BLaER1 (cell line): ENCODE results near the gene PHKB.

Experiments used
- H3K27ac ChIP-seq: shearing (Covaris generic); formaldehyde crosslinking; 2 replicates; pipeline ENCODE4 v1.8.1; 2022
- H3K27me3 ChIP-seq: shearing (Covaris generic); formaldehyde crosslinking; 2 replicates; pipeline ENCODE4 v1.8.1; 2022
- H3K36me3 ChIP-seq: shearing (Covaris generic); formaldehyde crosslinking; 2 replicates; pipeline ENCODE4 v1.8.1; 2022
- H3K4me1 ChIP-seq: shearing (Covaris generic); formaldehyde crosslinking; 2 replicates; pipeline ENCODE4 v1.8.1; 2022
- H3K4me2 ChIP-seq: shearing (Covaris generic); formaldehyde crosslinking; 2 replicates; pipeline ENCODE4 v1.8.1; 2022
- H3K4me3 ChIP-seq: shearing (Covaris generic); formaldehyde crosslinking; 2 replicates; pipeline ENCODE4 v1.8.1; 2022
- H3K9ac ChIP-seq: shearing (Covaris generic); formaldehyde crosslinking; 2 replicates; pipeline ENCODE4 v1.8.1; 2022
- H3K9me3 ChIP-seq: shearing (Covaris generic); formaldehyde crosslinking; 2 replicates; pipeline ENCODE4 v1.8.1; 2022
- H4K20me1 ChIP-seq: shearing (Covaris generic); formaldehyde crosslinking; 2 replicates; pipeline ENCODE4 v1.8.1; 2022
- Cebpa-rat ChIP-seq: shearing (Covaris generic); IDR thresholded peaks from 2 replicates; pipeline ENCODE4 v1.8.1; 2022

The PHKB gene

DNA sequence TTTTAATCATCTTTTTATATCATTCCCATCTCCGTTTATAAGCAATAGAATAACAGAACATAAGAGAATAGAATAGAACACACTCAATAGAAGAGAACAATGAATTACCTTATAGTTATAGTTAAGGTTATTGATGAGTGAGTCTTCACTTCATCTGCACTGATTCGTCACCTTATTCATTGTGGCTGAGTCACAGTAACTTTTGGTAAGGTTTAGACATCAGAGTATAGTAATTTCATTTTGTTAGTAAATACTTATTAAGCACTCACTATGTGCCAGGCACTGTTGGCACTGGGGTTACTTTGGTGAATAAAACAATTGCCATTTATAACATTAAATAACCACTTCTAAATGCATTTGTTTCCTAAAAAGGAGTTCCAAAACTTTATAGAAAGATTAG lies 22.5 kb downstream of the PHKB start:
- peaks cover 14% of the 10 kb centered on the region for H3K9me3 ChIP-seq
- H3K4me3 ChIP-seq, result no peak overlapping the region
- no peak for TF ChIP-seq Cebpa-rat
- no peak overlapping the region for H3K4me2 ChIP-seq
- H3K9ac ChIP-seq, result no peak overlapping the region
- peaks cover 40% of the 10 kb centered on the region for H3K36me3 ChIP-seq
- H4K20me1 ChIP-seq, result no peaks in the 10 kb centered on the region; the same call in 1 of the 2 replicates
- H3K27ac ChIP-seq, result no peak overlapping the region
- H3K27me3 ChIP-seq, result no peaks in the 10 kb centered on the region
- no peaks in the 10 kb centered on the region for H3K4me1 ChIP-seq

GRCh38 chr16:47486856-47487255 lies 25.7 kb downstream of the PHKB start:
- TF ChIP-seq Cebpa-rat, result no peak
- H3K4me2 ChIP-seq, result no peak overlapping the region
- H3K4me1 ChIP-seq, result peaks cover 16% of the 10 kb centered on the region
- no peak overlapping the region for H3K27ac ChIP-seq
- H4K20me1 ChIP-seq, result no peaks in the 10 kb centered on the region
- H3K36me3 ChIP-seq, result peaks cover 37% of the 10 kb centered on the region
- H3K27me3 ChIP-seq, result no peaks in the 10 kb centered on the region
- peaks cover 23% of the 10 kb centered on the region for H3K9me3 ChIP-seq
- no peak overlapping the region for H3K4me3 ChIP-seq
- no peak overlapping the region for H3K9ac ChIP-seq

GRCh38 chr16:47488051-47488450 lies 26.9 kb downstream of the PHKB start:
- Histone ChIP-seq H3K4me3 (no peak overlapping the region), H3K27me3 (no peaks in the 10 kb centered on the region), H3K4me1 (peaks cover 25% of the 10 kb centered on the region), H3K9me3 (peaks cover 23% of the 10 kb centered on the region), H3K9ac (no peak overlapping the region), H3K4me2 (no peak overlapping the region), H4K20me1 (no peaks in the 10 kb centered on the region), H3K27ac (no peak overlapping the region), H3K36me3 (peaks cover 31% of the 10 kb centered on the region)
- no peak for TF ChIP-seq Cebpa-rat

DNA sequence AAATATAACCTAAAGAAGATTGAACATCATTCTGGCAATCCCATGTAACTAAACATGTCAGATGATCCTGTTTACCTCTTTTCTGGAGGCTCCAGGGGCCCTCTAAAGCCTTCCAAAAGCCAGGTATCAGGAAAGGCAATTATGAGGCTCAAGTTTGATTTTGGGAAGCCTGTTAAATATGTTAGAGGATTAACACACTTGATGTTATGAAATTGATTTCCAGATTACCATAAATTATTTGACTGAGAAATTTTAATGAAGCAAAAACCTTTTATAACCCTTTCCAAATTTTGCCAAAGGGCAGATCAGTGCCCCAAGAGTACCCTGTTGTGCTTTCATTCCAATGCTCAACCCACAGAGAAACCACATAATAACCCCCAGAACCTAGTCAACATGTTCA lies 29.3 kb downstream of the PHKB start:
- peaks cover 31% of the 10 kb centered on the region for H3K36me3 ChIP-seq
- 0 out of 2 replicates have a peak overlapping the region, but pooled peaks have one; percentile 6 for H3K4me2 ChIP-seq
- no peaks in the 10 kb centered on the region for H3K27me3 ChIP-seq
- H4K20me1 ChIP-seq, result no peaks in the 10 kb centered on the region
- H3K4me1 ChIP-seq, result peaks cover 39% of the 10 kb centered on the region
- no peak overlapping the region for H3K9ac ChIP-seq
- H3K4me3 ChIP-seq, result no peak overlapping the region
- H3K27ac ChIP-seq, result no peak overlapping the region
- peaks cover 23% of the 10 kb centered on the region for H3K9me3 ChIP-seq
- TF ChIP-seq Cebpa-rat, result no peak

GRCh38 chr16:47492036-47492427 lies 30.9 kb downstream of the PHKB start:
- TF ChIP-seq Cebpa-rat, result no peak
- Histone ChIP-seq H3K9ac (peak overlapping the region; percentile 77), H4K20me1 (no peaks in the 10 kb centered on the region), H3K36me3 (peaks cover 24% of the 10 kb centered on the region), H3K4me2 (peak overlapping the region; percentile 98), H3K4me1 (peaks cover 39% of the 10 kb centered on the region), H3K27me3 (no peaks in the 10 kb centered on the region), H3K4me3 (peak overlapping the region; percentile 63), H3K9me3 (peaks cover 23% of the 10 kb centered on the region), H3K27ac (peak overlapping the region; percentile 89)

DNA sequence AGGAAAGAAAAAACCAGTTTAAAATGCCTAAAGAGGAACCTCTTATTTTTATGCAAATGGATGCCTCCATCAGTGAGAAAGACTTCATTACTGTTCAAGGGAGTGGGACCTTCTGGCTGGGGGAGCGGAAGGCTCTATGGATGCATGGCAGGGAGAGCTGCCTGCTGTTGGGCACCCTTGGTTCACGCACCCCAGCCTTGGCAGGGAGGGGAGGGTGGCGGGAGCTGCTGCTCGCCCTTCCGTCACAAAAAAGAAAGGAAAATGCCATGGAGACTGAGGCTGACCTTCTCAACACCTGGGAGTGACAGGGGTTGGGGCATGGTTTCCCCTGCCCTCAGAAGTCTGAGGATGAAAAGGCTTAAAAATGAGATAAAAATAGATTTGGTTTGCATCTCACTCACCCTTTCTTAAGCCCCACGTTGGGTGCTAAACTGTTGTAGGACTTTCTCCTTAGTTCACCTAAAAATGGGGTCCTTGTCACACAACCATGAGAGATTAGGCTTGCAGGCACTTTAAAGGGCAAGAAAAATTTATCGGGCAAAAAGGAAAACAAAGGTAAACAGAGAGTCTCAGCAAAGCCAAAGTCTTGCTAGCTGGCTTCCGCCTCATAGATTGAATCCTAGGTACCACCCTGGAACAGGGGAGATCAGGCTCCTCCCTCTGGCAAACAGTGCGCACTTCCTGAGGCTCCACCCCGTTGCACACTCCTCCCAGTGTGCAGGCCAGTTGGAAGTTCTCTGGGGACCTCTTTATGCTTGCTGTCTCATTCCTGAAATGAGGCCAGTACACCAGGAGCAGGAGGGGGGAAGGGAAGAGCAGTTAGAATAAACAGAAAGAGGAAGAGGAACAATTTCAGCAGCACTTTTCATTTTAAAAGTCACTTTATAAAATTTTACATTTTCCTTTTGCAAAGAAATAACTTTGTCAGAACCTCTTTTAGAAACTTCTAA lies 31.6 kb downstream of the PHKB start:
- Histone ChIP-seq H3K4me1 (peaks cover 39% of the 10 kb centered on the region), H3K36me3 (peaks cover 24% of the 10 kb centered on the region), H3K9ac (peak overlapping the region; percentile 77), H4K20me1 (no peaks in the 10 kb centered on the region), H3K27me3 (no peaks in the 10 kb centered on the region), H3K4me3 (peak overlapping the region; percentile 63), H3K4me2 (peak overlapping the region; percentile 98), H3K27ac (peak overlapping the region; percentile 89), H3K9me3 (peaks cover 19% of the 10 kb centered on the region)
- TF ChIP-seq Cebpa-rat, result no peak

DNA sequence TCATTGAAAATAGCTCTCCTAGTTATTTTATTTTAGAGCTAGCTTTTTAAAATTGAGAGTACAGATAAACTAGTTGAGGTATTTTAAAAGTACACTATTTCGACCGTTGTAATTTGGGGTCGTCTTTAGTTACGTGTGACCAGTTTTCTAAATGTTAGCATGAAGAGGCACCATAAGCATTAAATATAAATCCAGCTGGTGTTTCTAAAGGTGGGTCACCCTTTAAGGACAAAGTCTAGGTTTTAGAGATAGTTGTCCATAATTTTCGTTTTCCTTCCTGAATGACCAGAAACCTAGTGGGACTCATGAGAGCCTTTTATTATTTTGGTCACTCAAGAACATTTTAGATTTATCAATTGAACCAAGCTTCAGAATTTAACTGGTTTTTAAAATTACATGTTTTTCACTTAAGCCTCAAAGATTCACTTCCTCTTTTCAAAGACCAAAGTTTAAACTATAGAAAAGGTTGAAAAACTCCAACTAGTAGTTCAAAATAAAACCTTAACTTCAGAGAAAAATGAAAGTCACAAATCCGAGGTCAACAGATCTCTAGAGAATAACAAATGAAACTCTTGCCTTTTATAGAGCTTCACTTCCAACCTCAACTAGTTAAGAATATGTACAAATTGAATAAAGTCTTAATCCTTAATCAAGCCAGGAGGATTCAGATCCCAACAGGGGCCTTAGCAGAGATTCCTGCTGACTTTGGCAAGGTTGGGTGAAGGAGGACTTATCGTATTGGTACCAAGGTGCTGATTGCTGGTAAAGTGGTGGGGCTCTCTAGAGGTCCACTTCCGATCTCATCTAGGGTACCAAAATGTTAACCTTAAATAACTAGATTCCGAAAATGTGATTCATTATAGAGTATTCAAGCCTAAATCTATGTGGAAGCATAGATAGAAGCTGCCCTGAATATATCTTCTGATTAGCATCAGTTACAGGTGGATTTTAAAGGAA lies 32.5 kb downstream of the PHKB start:
- Histone ChIP-seq H3K4me1 (peaks cover 39% of the 10 kb centered on the region), H4K20me1 (no peaks in the 10 kb centered on the region), H3K9ac (peak overlapping the region; percentile 77), H3K27me3 (no peaks in the 10 kb centered on the region), H3K36me3 (peaks cover 22% of the 10 kb centered on the region), H3K4me3 (peak overlapping the region; percentile 63), H3K27ac (peak overlapping the region; percentile 89), H3K4me2 (peak overlapping the region; percentile 98), H3K9me3 (peaks cover 9% of the 10 kb centered on the region)
- no peak for TF ChIP-seq Cebpa-rat

GRCh38 chr16:47499080-47499699 lies 38.1 kb downstream of the PHKB start:
- Histone ChIP-seq H3K9ac (no peak overlapping the region), H3K9me3 (no peaks in the 10 kb centered on the region), H4K20me1 (no peaks in the 10 kb centered on the region), H3K36me3 (peaks cover 57% of the 10 kb centered on the region), H3K27ac (no peak overlapping the region), H3K4me2 (no peak overlapping the region), H3K27me3 (no peaks in the 10 kb centered on the region), H3K4me3 (no peak overlapping the region), H3K4me1 (peaks cover 8% of the 10 kb centered on the region)
- no peak for TF ChIP-seq Cebpa-rat

GRCh38 chr16:47499700-47500264 lies 38.7 kb downstream of the PHKB start:
- Histone ChIP-seq H3K4me1 (peaks cover 3% of the 10 kb centered on the region), H4K20me1 (no peaks in the 10 kb centered on the region), H3K4me3 (no peak overlapping the region), H3K9me3 (no peaks in the 10 kb centered on the region), H3K27ac (no peak overlapping the region), H3K27me3 (no peaks in the 10 kb centered on the region), H3K9ac (no peak overlapping the region), H3K36me3 (peaks cover 63% of the 10 kb centered on the region), H3K4me2 (no peak overlapping the region)
- no peak for TF ChIP-seq Cebpa-rat
